ENCODE data around the gene WDR73.

- no peak for TF ChIP-seq POLR2A (IDR thresholded peaks at IDR 0.05; ENCODE audit: low read depth, low read length)
- no peak for TF ChIP-seq TAF1 (IDR thresholded peaks at IDR 0.05; ENCODE audit: borderline replicate concordance, low read depth, low read length)
- TF ChIP-seq POLR2AphosphoS5 (IDR thresholded peaks at IDR 0.05; ENCODE audit: low read depth, low read length), result no peak
Observed at GRCh38 chr15:84654689-84655453, 788 bp upstream of the WDR73 start.

All from GM12892 (cell line).